Mesothelial cell of epicardium (in vitro differentiated cells): ENCODE measurements around the gene ATP11C. TPM values are rescaled to one million over a fixed set of nuclear protein-coding genes. Genes with fewer than 3 reads are reported as not detected.

Source experiments
- DNase-seq, 2 experiments: peaks; one replicate each; pipeline ENCODE4 v3.0.0; 2021; ENCODE audit warnings: low spot score in 2 of 2; ENCODE audit not compliant: unreplicated experiment in 2 of 2
- H3K27ac Mint-ChIP-seq: 2 replicates; pipeline ENCODE4 v1.8.0; 2021; ENCODE audit warnings: mixed read lengths
- H3K27me3 Mint-ChIP-seq: 2 replicates; pipeline ENCODE4 v1.8.0; 2021; ENCODE audit warnings: low read depth, mixed read lengths
- H3K36me3 Mint-ChIP-seq: 2 replicates; pipeline ENCODE4 v1.8.0; 2021; ENCODE audit warnings: mixed read lengths
- H3K4me1 Mint-ChIP-seq: 2 replicates; pipeline ENCODE4 v1.8.0; 2021; ENCODE audit warnings: mixed read lengths
- H3K4me3 Mint-ChIP-seq: 2 replicates; pipeline ENCODE4 v1.8.0; 2021; ENCODE audit warnings: mild to moderate bottlenecking, moderate library complexity, mixed read lengths
- H3K9me3 Mint-ChIP-seq: 2 replicates; pipeline ENCODE4 v1.8.0; 2021; ENCODE audit warnings: mixed read lengths
- total RNA-seq: library from RNA; stranded (reverse); gene quantifications from 3 replicates; pipeline ENCODE4 v1.2.1, GENCODE V29; 2021
- TF ChIP-seq, protein P1 (sequence below): fragments of 200-600 bp; sonication (generic); IDR thresholded peaks from one replicate; pipeline ENCODE4 v1.5.0; 2021; ENCODE audit warnings: antibody characterized with exemption; ENCODE audit not compliant: unreplicated experiment

The ATP11C gene
- total RNA-seq, 1 donor from 2014 or later, result 22.1 TPM

DNA sequence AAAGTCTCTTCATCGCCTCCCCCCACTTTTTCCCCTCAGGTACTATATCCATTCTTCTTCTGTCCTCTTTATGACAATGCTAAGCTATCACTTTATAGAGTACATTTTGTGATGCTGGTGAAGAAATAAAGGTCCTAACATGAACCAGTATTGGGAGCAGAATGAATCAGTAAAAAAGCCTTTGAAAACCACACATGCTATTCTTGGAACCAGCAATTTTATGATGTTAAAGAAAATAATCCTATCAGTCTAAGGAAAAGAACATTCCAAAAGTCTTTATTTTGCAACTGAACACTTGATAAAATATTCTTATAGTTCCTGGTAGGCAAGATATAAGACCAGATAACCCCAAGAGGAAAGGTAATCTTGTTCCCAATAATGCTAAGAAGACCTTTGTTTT, 117.1 kb downstream of the ATP11C start:
- DNase-seq, result no peak
- peaks cover 12% of the 10 kb centered on the region for H3K36me3 Mint-ChIP-seq
- H3K27me3 Mint-ChIP-seq, result no peaks in the 10 kb centered on the region

DNA sequence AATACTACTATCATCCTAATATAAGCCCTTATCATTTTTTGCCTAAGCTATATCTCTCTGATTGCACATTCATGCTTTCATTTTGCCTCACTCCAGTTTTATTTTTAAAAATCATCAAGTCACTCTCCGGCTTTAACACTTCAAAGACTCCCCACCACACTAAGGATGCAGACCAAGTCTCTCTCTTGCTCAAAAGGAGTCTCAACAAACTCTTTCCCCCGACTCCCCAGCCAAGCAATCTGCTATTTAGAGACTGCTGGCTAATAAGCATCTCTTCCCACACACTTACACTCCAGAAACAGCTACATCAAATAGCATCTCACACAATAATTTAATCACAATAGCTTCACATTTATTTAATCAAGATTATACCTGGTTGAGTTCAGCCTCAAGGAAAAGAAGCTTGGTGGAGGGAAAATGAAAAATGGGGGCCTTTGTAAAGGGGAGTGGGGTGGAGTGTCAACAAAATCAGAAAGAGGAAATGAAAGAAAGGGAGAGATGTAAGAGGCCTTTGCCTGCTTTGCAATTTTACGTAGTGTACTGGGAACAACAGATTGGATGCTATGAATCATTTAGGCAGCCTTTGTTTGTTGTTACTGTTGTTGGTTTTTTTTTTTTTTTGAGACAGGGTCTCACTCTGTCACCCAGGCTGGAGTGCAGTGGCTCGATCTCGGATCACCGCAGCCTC, 120.8 kb downstream of the ATP11C start:
- TF ChIP-seq, protein P1, sequence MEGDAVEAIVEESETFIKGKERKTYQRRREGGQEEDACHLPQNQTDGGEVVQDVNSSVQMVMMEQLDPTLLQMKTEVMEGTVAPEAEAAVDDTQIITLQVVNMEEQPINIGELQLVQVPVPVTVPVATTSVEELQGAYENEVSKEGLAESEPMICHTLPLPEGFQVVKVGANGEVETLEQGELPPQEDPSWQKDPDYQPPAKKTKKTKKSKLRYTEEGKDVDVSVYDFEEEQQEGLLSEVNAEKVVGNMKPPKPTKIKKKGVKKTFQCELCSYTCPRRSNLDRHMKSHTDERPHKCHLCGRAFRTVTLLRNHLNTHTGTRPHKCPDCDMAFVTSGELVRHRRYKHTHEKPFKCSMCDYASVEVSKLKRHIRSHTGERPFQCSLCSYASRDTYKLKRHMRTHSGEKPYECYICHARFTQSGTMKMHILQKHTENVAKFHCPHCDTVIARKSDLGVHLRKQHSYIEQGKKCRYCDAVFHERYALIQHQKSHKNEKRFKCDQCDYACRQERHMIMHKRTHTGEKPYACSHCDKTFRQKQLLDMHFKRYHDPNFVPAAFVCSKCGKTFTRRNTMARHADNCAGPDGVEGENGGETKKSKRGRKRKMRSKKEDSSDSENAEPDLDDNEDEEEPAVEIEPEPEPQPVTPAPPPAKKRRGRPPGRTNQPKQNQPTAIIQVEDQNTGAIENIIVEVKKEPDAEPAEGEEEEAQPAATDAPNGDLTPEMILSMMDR, result no peak
- Mint-ChIP-seq H3K27ac (no peak overlapping the region), H3K4me3 (no peak overlapping the region), H3K36me3 (peaks cover 20% of the 10 kb centered on the region), H3K9me3 (peaks cover 25% of the 10 kb centered on the region), H3K27me3 (no peaks in the 10 kb centered on the region), H3K4me1 (peaks cover 7% of the 10 kb centered on the region)
- DNase-seq, result no peak

More for the DNA sequence above, 117.1 kb downstream of the ATP11C start:
- no peak overlapping the region for H3K4me3 Mint-ChIP-seq
- H3K4me1 Mint-ChIP-seq, result peaks cover 7% of the 10 kb centered on the region
- TF ChIP-seq, protein P1, result no peak
- H3K27ac Mint-ChIP-seq, result no peak overlapping the region
- H3K9me3 Mint-ChIP-seq, result peaks cover 25% of the 10 kb centered on the region

DNA sequence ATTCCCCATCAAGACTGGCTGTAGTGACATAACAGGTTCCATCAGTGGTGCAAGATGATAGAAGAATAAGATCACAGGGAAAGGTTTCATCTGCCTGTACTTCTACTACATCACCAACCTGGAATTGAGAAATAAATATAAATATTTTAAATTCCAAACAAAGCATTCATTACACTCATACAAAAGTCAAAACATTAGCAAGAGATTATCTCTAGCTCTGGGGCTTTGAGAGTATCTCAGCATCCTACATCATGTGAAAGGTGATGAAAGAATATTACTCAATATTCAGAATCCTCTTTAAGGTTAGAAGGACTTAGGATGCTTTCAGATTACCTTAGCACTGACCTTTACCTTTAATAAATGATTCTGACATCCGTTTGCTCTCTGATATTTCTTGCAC, 128.4 kb downstream of the ATP11C start:
- no peaks in the 10 kb centered on the region for H3K27me3 Mint-ChIP-seq
- H3K27ac Mint-ChIP-seq, result no peak overlapping the region
- no peak overlapping the region for H3K4me3 Mint-ChIP-seq
- H3K36me3 Mint-ChIP-seq, result peaks cover 19% of the 10 kb centered on the region
- TF ChIP-seq, protein P1, result no peak
- peaks cover 25% of the 10 kb centered on the region for H3K9me3 Mint-ChIP-seq
- DNase-seq, result no peak
- H3K4me1 Mint-ChIP-seq, result peaks cover 3% of the 10 kb centered on the region

DNA sequence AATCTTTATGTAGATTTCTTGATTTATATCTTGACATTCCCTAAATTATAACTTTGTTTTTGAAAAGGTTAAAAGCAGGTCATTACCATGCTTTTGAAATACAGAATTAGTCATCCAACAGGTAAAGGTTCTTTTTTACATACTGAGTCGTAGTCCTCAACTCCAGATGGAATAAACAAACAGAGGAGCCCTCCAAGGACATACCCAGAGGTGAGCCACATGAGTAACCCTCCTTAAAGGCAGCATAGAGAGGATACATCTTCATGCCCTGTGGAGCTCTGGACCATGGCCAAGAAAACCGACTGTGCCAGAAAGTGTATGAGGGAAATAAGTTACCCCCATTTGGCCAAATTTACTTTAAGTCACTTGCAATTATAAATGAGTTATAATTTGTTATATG, 129.6 kb downstream of the ATP11C start:
- H3K4me1 Mint-ChIP-seq, result peaks cover 3% of the 10 kb centered on the region
- DNase-seq, result no peak
- no peak overlapping the region for H3K4me3 Mint-ChIP-seq
- no peaks in the 10 kb centered on the region for H3K27me3 Mint-ChIP-seq
- H3K9me3 Mint-ChIP-seq, result peaks cover 24% of the 10 kb centered on the region
- TF ChIP-seq, protein P1, result no peak
- H3K27ac Mint-ChIP-seq, result no peak overlapping the region
- peaks cover 13% of the 10 kb centered on the region for H3K36me3 Mint-ChIP-seq

DNA sequence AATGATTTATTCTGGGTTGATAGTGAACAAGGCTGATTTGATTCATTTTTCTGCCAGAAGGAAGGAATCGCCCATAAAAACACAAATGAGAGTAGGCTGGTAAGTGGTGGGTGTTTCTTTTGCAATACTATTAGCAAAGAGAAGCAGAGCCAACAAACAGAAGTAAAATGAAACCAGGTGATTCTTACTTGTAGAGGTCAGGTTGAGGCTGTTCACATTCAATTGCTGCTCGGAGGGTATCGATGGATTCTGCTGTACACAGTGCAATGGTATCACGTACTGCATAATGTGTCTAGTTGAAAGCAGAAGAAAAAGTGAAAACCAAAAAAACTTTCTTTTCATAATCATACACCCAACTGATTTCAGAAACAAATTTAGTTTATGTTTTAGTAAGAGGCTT, 130.8 kb downstream of the ATP11C start:
- Mint-ChIP-seq H3K27me3 (no peaks in the 10 kb centered on the region), H3K36me3 (peaks cover 9% of the 10 kb centered on the region), H3K4me1 (peaks cover 3% of the 10 kb centered on the region), H3K27ac (no peak overlapping the region), H3K9me3 (peaks cover 16% of the 10 kb centered on the region), H3K4me3 (no peak overlapping the region)
- TF ChIP-seq, protein P1, result no peak
- no peak for DNase-seq
